BLaER1 treated with 17β-estradiol and CSF1 and Interleukin-3, amounts not matched to agents 10 nM and 100 nM (cell line): ENCODE results near the gene CSHL1.
A peak's percentile ranks its signal among the peaks of the same experiment; 100 is the strongest.

Source experiments
- H3K27ac ChIP-seq, 11 experiments: shearing (Covaris generic); formaldehyde crosslinking; 2 replicates each; pipeline ENCODE4 v1.8.1; 2022
- H3K27me3 ChIP-seq, 11 experiments: shearing (Covaris generic); formaldehyde crosslinking; 2 replicates each; pipeline ENCODE4 v1.8.1; 2022
- H3K36me3 ChIP-seq, 11 experiments: shearing (Covaris generic); formaldehyde crosslinking; 2 replicates each; pipeline ENCODE4 v1.8.1; 2022
- H3K4me1 ChIP-seq, 10 experiments: shearing (Covaris generic); formaldehyde crosslinking; 2 replicates each; pipeline ENCODE4 v1.8.1; 2022
- H3K4me2 ChIP-seq, 11 experiments: shearing (Covaris generic); formaldehyde crosslinking; 2 replicates each; pipeline ENCODE4 v1.8.1; 2022
- H3K4me3 ChIP-seq, 10 experiments: shearing (Covaris generic); formaldehyde crosslinking; 2 replicates each; pipeline ENCODE4 v1.8.1; 2022
- H3K9ac ChIP-seq, 11 experiments: shearing (Covaris generic); formaldehyde crosslinking; 2 replicates each; pipeline ENCODE4 v1.8.1; 2022
- H3K9me3 ChIP-seq, 11 experiments: shearing (Covaris generic); formaldehyde crosslinking; replicated peaks in 1 of 11; 2 replicates each; pipeline ENCODE4 v1.8.1; 2022
- H4K20me1 ChIP-seq, 11 experiments: shearing (Covaris generic); formaldehyde crosslinking; 2 replicates each; pipeline ENCODE4 v1.8.1; 2022
- Cebpa-rat ChIP-seq, 11 experiments: shearing (Covaris generic); IDR thresholded peaks; 2 replicates each; pipeline ENCODE4 v1.8.1; 2022

CSHL1 gene

GRCh38 chr17:63949576-63950250 lies 38.7 kb upstream of the CSHL1 start:
- Histone ChIP-seq H3K27me3 (no peaks in the 10 kb centered on the region), H3K9ac (peak overlapping the region in 3 of 11 experiments; percentile 18 to 46 (median 37); a peak in 6 of 22 replicates), H3K4me1 (peaks cover 20 to 100% (median 98%) of the 10 kb centered on the region in 10 experiments), H4K20me1 (no peaks in the 10 kb centered on the region), H3K4me2 (peak overlapping the region; percentile 21 to 100 (median 67); a peak in 20 of 22 replicates), H3K36me3 (no peaks in the 10 kb centered on the region), H3K4me3 (no peak overlapping the region), H3K9me3 (no peaks in the 10 kb centered on the region), H3K27ac (no peak overlapping the region)
- TF ChIP-seq Cebpa-rat (IDR thresholded peaks at IDR 0.05): no peak

- Histone ChIP-seq H3K4me1 (peaks cover 11 to 94% (median 88%) of the 10 kb centered on the region in 10 experiments), H3K4me2 (peak overlapping the region in 8 of 11 experiments; percentile 0 to 100 (median 85); a peak in 13 of 22 replicates), H3K4me3 (no peak overlapping the region), H3K9ac (peak overlapping the region in 1 of 11 experiments; percentile 4; a peak in 1 of 22 replicates), H4K20me1 (no peaks in the 10 kb centered on the region), H3K27ac (no peak overlapping the region), H3K9me3 (no peaks in the 10 kb centered on the region), H3K36me3 (no peaks in the 10 kb centered on the region), H3K27me3 (no peaks in the 10 kb centered on the region)
- no peak for TF ChIP-seq Cebpa-rat (IDR thresholded peaks at IDR 0.05)
Observed at GRCh38 chr17:63948521-63948920, 37.5 kb upstream of the CSHL1 start.

- peak overlapping the region in 1 of 11 experiments; percentile 44; a peak in 2 of 22 replicates for H3K9ac ChIP-seq
- no peak overlapping the region for H3K4me3 ChIP-seq
- no peaks in the 10 kb centered on the region for H3K9me3 ChIP-seq
- TF ChIP-seq Cebpa-rat (IDR thresholded peaks at IDR 0.05): no peak
- no peaks in the 10 kb centered on the region for H4K20me1 ChIP-seq
- H3K36me3 ChIP-seq: no peaks in the 10 kb centered on the region
- no peak overlapping the region; a peak in 1 of 22 replicates for H3K27ac ChIP-seq
- no peaks in the 10 kb centered on the region for H3K27me3 ChIP-seq
- H3K4me1 ChIP-seq: peaks cover 11 to 87% (median 81%) of the 10 kb centered on the region in 10 experiments
- H3K4me2 ChIP-seq: peak overlapping the region in 8 of 11 experiments; percentile 0 to 100 (median 85); a peak in 11 of 22 replicates
Observed at GRCh38 chr17:63947711-63948330, 36.8 kb upstream of the CSHL1 start.

- Histone ChIP-seq H3K4me3 (peak overlapping the region in 6 of 10 experiments; percentile 12 to 46 (median 32); a peak in 6 of 20 replicates), H3K9ac (peak overlapping the region in 10 of 11 experiments; percentile 4 to 66 (median 46); a peak in 14 of 22 replicates), H4K20me1 (no peaks in the 10 kb centered on the region), H3K4me1 (peaks cover 11 to 76% (median 70%) of the 10 kb centered on the region in 10 experiments), H3K9me3 (peaks cover 0 to 3% (median 0%) of the 10 kb centered on the region in 11 experiments; a peak in 2 of 22 replicates), H3K4me2 (peak overlapping the region; percentile 80 to 100 (median 92)), H3K36me3 (no peaks in the 10 kb centered on the region), H3K27me3 (no peaks in the 10 kb centered on the region), H3K27ac (peak overlapping the region in 9 of 11 experiments; percentile 44 to 73 (median 65); a peak in 16 of 22 replicates)
- TF ChIP-seq Cebpa-rat (IDR thresholded peaks at IDR 0.05): no peak
Observed at GRCh38 chr17:63946440-63947363, 35.6 kb upstream of the CSHL1 start.

- Histone ChIP-seq H3K9ac (peak overlapping the region in 9 of 11 experiments; percentile 4 to 66 (median 50); a peak in 16 of 22 replicates), H4K20me1 (no peaks in the 10 kb centered on the region), H3K4me1 (peaks cover 11 to 68% (median 64%) of the 10 kb centered on the region in 10 experiments), H3K4me3 (peak overlapping the region in 5 of 10 experiments; percentile 12 to 46 (median 31); a peak in 5 of 20 replicates), H3K36me3 (no peaks in the 10 kb centered on the region), H3K9me3 (peaks cover 0 to 11% (median 0%) of the 10 kb centered on the region in 11 experiments; a peak in 3 of 22 replicates), H3K4me2 (peak overlapping the region; percentile 80 to 100 (median 92)), H3K27ac (peak overlapping the region in 9 of 11 experiments; percentile 44 to 73 (median 65); a peak in 16 of 22 replicates), H3K27me3 (no peaks in the 10 kb centered on the region)
- no peak for TF ChIP-seq Cebpa-rat (IDR thresholded peaks at IDR 0.05)
Observed at GRCh38 chr17:63945784-63946439, 34.9 kb upstream of the CSHL1 start.

- no peaks in the 10 kb centered on the region for H3K36me3 ChIP-seq
- H4K20me1 ChIP-seq: no peaks in the 10 kb centered on the region
- peak overlapping the region in 2 of 11 experiments; percentile 59 to 69; a peak in 2 of 22 replicates for H3K27ac ChIP-seq
- no peak overlapping the region for H3K4me3 ChIP-seq
- peaks cover 14 to 64% (median 57%) of the 10 kb centered on the region in 10 experiments for H3K4me1 ChIP-seq
- H3K9me3 ChIP-seq: peaks cover 0 to 12% (median 0%) of the 10 kb centered on the region in 11 experiments; a peak in 3 of 22 replicates
- no peak for TF ChIP-seq Cebpa-rat (IDR thresholded peaks at IDR 0.05)
- H3K9ac ChIP-seq: peak overlapping the region in 2 of 11 experiments; percentile 59 to 66; a peak in 2 of 22 replicates
- peak overlapping the region in 8 of 11 experiments; percentile 80 to 100 (median 94); a peak in 15 of 22 replicates for H3K4me2 ChIP-seq
- H3K27me3 ChIP-seq: no peaks in the 10 kb centered on the region
Observed at GRCh38 chr17:63944736-63945499, 33.9 kb upstream of the CSHL1 start.

- Histone ChIP-seq H3K9ac (no peak overlapping the region), H4K20me1 (no peaks in the 10 kb centered on the region), H3K27ac (no peak overlapping the region), H3K9me3 (peaks cover 0 to 12% (median 0%) of the 10 kb centered on the region in 11 experiments; a peak in 3 of 22 replicates), H3K36me3 (no peaks in the 10 kb centered on the region), H3K4me2 (no peak overlapping the region), H3K27me3 (no peaks in the 10 kb centered on the region), H3K4me1 (peaks cover 22 to 64% (median 56%) of the 10 kb centered on the region in 10 experiments), H3K4me3 (no peak overlapping the region)
- no peak for TF ChIP-seq Cebpa-rat (IDR thresholded peaks at IDR 0.05)
Observed at GRCh38 chr17:63943745-63944144, 32.7 kb upstream of the CSHL1 start.
